GM18868 (cell line): ENCODE measurements around the gene SRCIN1.
A peak's percentile ranks its signal among the peaks of the same experiment; 100 is the strongest.
"Not testable (repeated sequence)": the region's sequence is repeated elsewhere in the genome, so short reads cannot be mapped to it uniquely, and the experiment has no call there.

Source experiments
- ATAC-seq: cut with Tn5 transposase; IDR thresholded peaks from one replicate; pipeline ENCODE4 v1.9.1; 2021; ENCODE audit warnings: mild to moderate bottlenecking, moderate library complexity; ENCODE audit not compliant: unreplicated experiment

The SRCIN1 gene

DNA sequence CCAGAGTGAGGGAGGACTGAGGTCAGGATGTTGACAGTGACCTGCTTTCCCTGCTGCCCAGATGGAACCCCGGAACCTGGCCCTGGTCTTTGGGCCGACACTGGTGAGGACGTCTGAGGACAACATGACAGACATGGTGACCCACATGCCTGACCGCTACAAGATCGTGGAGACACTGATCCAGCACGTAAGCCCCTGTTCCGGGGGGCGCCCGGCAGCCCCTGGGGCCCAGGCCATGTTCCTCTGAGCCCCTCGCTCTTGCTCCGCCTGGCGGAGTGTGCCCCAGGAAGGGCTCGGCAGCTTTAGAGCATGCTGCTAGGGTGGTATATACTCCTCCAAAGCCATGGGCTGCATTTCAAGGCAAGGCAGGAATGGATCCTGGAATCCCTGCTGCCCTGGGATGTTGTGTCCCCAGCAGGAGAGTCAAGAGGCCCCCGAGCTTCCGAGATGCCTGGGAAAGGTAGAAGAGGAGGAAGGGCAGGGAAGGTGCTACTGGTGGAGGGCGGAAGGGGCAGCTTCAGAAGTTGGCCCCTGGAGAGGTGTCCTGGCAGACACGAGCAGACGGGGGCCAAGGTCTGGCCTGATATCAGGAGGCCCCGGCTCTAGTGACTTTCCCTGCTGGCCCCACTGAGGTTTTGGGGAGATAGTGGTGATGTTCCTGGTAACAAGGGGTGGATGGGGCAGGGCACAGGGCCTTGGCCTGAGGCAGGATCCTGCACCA is 114.2 kb downstream of the SRCIN1 start:
- ATAC-seq = not testable (repeated sequence)

DNA sequence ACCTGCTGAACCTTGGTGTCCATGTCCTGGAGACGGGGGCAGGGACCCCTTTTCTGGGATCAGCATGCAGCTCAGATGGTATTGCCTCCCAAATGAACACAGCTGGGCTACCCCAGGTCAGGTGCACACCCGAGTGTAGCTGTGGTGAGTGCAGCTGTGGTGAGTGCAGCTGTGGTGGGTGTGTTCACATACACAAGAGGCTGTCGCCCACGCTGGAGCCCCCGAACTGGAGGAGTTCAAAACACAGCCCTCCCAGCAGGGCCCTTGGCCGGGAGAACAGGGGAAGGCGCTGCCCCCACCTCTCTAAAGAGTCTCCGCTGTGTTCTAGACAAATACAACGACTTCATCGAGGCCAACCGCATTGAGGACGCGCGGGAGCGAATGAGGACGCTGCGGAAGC is 116.0 kb downstream of the SRCIN1 start:
- ATAC-seq = not testable (repeated sequence)

DNA sequence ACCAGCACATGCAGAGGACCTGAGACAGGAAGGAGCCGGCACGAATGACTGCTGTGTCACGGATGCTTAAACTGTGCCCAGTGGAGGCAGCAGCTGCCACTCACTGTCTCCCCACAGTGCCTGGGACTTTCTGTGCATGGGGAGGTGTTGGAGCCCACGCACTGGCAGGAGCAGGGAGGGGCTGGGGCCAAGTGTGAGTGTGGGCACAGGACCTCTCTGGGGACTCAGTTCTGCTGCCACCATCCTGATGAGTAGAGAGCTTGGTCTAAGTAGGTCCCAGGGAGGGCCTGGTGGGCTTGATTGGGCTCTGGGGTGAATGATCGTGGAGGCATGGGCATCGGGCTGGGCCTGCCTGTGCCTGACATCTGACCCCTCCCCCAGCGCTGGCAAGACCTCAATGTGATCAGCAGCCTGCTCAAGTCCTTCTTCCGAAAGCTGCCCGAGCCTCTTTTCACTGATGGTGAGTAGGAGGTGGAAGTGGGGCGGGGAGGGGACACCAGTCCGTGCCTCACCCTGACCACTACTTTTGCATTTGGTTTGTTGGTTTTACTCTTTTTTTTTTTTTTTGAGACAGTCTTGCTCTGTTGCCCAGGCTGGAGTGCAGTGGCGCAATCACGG is 120.0 kb downstream of the SRCIN1 start:
- ATAC-seq = peak; percentile 50

DNA sequence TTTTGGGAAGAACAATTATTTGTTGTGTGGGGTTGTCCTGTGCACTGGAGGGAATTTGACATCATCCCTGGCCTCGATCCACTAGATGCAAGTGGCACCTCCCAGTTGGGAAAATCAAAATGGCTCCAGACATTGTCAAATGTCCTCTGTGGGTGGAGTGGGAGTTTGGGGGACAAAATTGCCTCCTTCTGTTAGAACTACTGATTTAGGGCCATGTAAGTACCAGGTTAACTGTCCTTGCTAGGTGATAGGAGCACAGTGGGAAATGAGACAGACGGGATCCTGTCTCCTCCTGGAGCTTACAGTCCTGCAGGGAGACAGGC is 120.6 kb downstream of the SRCIN1 start:
- ATAC-seq = no peak

DNA sequence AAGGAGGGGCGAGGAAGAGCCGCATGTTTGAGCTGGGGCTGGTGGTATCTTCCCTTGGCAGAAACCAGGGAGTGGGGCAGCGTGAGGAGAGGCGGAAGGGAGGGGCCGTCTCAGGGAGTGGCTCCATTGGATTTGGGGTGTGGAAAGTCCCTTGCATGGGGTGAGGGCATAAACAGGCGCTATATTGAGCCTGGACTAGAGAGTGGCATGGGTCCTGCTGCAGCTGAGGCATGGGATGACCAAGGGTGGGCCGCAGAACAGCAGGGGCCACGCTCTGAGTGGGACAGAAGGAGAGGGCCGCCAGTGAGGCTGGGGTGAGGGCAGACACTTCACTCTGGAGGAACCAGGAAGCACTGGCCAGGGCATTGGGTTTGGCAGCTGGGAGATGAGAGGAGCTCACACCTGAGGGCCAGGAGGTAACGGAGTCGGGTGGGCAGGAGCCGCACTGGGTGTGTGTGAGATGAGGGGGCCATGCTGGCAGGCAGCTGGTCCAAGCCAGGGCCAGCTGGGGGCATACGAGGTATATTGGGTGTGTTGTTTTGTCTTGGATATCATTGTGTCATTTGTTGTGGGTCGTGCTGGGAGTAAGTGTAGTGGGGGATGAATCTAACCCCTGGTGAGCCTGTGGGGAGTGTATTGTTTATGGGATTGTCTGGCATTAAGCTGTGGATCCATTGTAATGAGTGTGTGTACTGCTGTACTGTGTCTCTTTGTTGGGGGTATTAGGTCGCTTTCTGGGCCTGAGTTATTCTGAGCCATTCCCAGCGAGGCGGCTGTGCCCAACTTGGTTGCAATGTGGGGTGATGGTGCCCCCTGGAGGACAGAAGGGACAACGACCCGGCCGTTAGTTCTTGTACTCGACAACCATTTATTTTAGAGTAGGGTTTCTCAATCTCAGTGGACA is 121.3 kb downstream of the SRCIN1 start:
- not testable (repeated sequence) for ATAC-seq

DNA sequence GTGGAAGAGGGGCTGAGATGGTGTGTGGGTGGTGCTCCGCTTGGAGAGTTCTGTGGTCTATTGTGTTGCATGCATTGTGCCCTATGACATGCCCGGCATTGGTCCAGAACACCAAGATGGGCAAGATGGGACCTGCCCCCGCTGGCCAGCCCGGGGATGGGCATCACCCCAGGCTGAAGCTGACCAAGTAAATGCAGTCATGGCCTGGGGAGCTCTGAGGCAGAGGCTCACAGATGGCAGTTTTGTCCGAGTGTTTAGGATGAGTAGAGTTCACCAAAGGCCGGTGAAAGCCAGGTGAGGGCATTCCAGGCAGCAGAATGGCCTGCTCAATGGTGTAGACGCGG is 123.1 kb downstream of the SRCIN1 start:
- ATAC-seq = not testable (repeated sequence)

DNA sequence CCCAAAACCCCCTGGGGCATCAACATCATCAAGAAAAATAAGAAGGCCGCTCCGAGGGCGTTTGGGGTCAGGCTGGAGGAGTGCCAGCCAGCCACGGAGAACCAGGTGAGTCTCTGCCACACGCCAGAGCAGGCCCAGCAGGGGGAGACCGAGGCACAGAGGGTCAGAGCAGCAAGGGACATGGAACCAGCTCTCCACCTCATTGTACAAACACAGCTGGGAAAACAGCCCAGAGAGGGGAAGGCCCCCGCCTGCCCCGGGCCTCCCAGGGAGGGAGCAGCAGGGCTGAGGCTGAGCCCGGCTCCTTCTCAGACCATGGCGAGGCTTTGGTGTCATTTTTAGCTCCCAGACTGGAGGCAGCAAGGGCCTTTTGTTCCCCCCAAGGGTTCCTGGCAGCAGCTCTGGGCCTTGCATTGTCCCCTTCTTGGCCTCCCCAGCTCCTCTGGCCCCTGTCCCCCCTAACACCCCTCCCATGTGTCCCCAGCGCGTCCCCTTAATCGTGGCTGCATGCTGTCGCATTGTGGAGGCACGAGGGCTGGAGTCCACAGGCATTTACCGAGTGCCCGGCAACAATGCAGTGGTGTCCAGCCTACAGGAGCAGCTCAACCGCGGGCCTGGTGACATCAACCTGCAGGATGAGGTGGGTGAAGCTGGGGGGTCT is 123.6 kb downstream of the SRCIN1 start:
- not testable (repeated sequence) for ATAC-seq
